ENCODE measurements around the gene LYST. TPM values are rescaled to one million over a fixed set of nuclear protein-coding genes. Genes with fewer than 3 reads are reported as not detected.

Gene LYST
- total and polyA plus RNA-seq, 2 experiments from 2014 or later = 3.0 to 6.1 TPM

- Histone ChIP-seq H3K36me3 (replicated peaks; ENCODE audit: insufficient read depth, low read depth) (no peaks in the 10 kb centered on the region), H3K79me2 (peaks cover 34% of the 10 kb centered on the region), H3K4me1 (ENCODE audit: insufficient read depth) (no peaks in the 10 kb centered on the region), H4K20me1 (ENCODE audit: insufficient read depth, poor library complexity, severe bottlenecking) (peaks cover 3% of the 10 kb centered on the region), H3K27ac (no peak overlapping the region), H3K9me2 (replicated peaks; ENCODE audit: insufficient read depth) (no peaks in the 10 kb centered on the region), H3K9me3 (ENCODE audit: low read depth) (no peaks in the 10 kb centered on the region), H3K4me2 (no peak overlapping the region), H3K4me3 (no peak overlapping the region), H3K27me3 (no peaks in the 10 kb centered on the region), H2AFZ (no peak overlapping the region)
- WGBS (ENCODE audit: low lambda C conversion rate, missing lambda C conversion rate) = 90% methylated on average over 3 of the region's 3 CpGs
- no peak for TF ChIP-seq EZH2phosphoT487 (IDR thresholded peaks at IDR 0.05; ENCODE audit: low read depth, severe bottlenecking, unreplicated experiment)
- TF ChIP-seq CTCF (IDR thresholded peaks at IDR 0.05; ENCODE audit: poor library complexity) = no peak
- TF ChIP-seq EZH2 (IDR thresholded peaks at IDR 0.05; ENCODE audit: borderline replicate concordance) = no peak
- DNase-seq (ENCODE audit: low spot score) = no peak
These were observed 184.5 kb downstream of the LYST start for GRCh38 chr1:235682216-235682615.

- Histone ChIP-seq H3K9me2 (replicated peaks; ENCODE audit: insufficient read depth) (no peaks in the 10 kb centered on the region), H4K20me1 (ENCODE audit: insufficient read depth, poor library complexity, severe bottlenecking) (peaks cover 3% of the 10 kb centered on the region), H3K4me3 (no peak overlapping the region), H3K79me2 (peaks cover 41% of the 10 kb centered on the region), H3K4me2 (no peak overlapping the region), H3K4me1 (ENCODE audit: insufficient read depth) (peaks cover 5% of the 10 kb centered on the region), H3K9me3 (ENCODE audit: low read depth) (no peaks in the 10 kb centered on the region), H3K27me3 (no peaks in the 10 kb centered on the region), H2AFZ (no peak overlapping the region), H3K36me3 (replicated peaks; ENCODE audit: insufficient read depth, low read depth) (no peaks in the 10 kb centered on the region), H3K27ac (no peak overlapping the region)
- DNase-seq (ENCODE audit: low spot score) = no peak
- 63% methylated on average over 3 of the region's 3 CpGs for WGBS (ENCODE audit: low lambda C conversion rate, missing lambda C conversion rate)
- TF ChIP-seq EZH2phosphoT487 (IDR thresholded peaks at IDR 0.05; ENCODE audit: low read depth, severe bottlenecking, unreplicated experiment) = no peak
- no peak for TF ChIP-seq CTCF (IDR thresholded peaks at IDR 0.05; ENCODE audit: poor library complexity)
- TF ChIP-seq EZH2 (IDR thresholded peaks at IDR 0.05; ENCODE audit: borderline replicate concordance) = no peak
These were observed 187.1 kb downstream of the LYST start for GRCh38 chr1:235679644-235680043.

GRCh38 chr1:235679005-235679404 is 187.7 kb downstream of the LYST start:
- DNase-seq (ENCODE audit: low spot score) = peak; percentile 40
- Histone ChIP-seq H3K36me3 (replicated peaks; ENCODE audit: insufficient read depth, low read depth) (no peaks in the 10 kb centered on the region), H3K79me2 (peaks cover 41% of the 10 kb centered on the region), H3K9me2 (replicated peaks; ENCODE audit: insufficient read depth) (no peaks in the 10 kb centered on the region), H3K27ac (no peak overlapping the region), H2AFZ (no peak overlapping the region), H3K4me2 (no peak overlapping the region), H3K9me3 (ENCODE audit: low read depth) (no peaks in the 10 kb centered on the region), H3K4me3 (no peak overlapping the region), H3K27me3 (no peaks in the 10 kb centered on the region), H4K20me1 (ENCODE audit: insufficient read depth, poor library complexity, severe bottlenecking) (peaks cover under 1% of the 10 kb centered on the region), H3K4me1 (ENCODE audit: insufficient read depth) (peaks cover 5% of the 10 kb centered on the region)
- TF ChIP-seq EZH2phosphoT487 (IDR thresholded peaks at IDR 0.05; ENCODE audit: low read depth, severe bottlenecking, unreplicated experiment) (no peak), CTCF (IDR thresholded peaks at IDR 0.05; ENCODE audit: poor library complexity) (no peak)
- WGBS (ENCODE audit: low lambda C conversion rate, missing lambda C conversion rate) = 60% methylated on average over 2 of the region's 2 CpGs

All from hepatocyte (in vitro differentiated cells).